ENCODE results near the gene NDUFA11. TPM values are rescaled to one million over a fixed set of nuclear protein-coding genes. Genes with fewer than 3 reads are reported as not detected.
A peak's percentile ranks its signal among the peaks of the same experiment; 100 is the strongest.

The NDUFA11 gene
- total and polyA plus RNA-seq, 2 of the 13 experiments (the other 11 are each of a cell fraction or from before 2014, with no cell fraction given): 286 to 378 TPM

GRCh38 chr19:5880604-5881078 is 22.9 kb downstream of the NDUFA11 start (continued):
- TF ChIP-seq BCLAF1 (IDR thresholded peaks at IDR 0.05) (no peak), ZFP37 (CRISPR knock-in tag; IDR thresholded peaks at IDR 0.05; ENCODE audit: borderline replicate concordance) (peak; percentile 46; the same call in 1 of the 2 replicates), ZNF318 (CRISPR knock-in tag; IDR thresholded peaks at IDR 0.05) (no peak), ZNF546 (CRISPR knock-in tag; conservative IDR thresholded peaks at IDR 0.05) (0 out of 2 replicates have a peak, but pooled peaks have one; percentile 30), KLF16 (CRISPR knock-in tag; IDR thresholded peaks at IDR 0.05) (peak in 1 of 2 experiments; percentile 79; a peak in 2 of 4 replicates), ZNF629 (CRISPR knock-in tag; conservative IDR thresholded peaks at IDR 0.05) (peak; percentile 94), ZNF101 (CRISPR knock-in tag; IDR thresholded peaks at IDR 0.05; ENCODE audit: borderline replicate concordance, low read depth) (no peak), ZSCAN29 (CRISPR knock-in tag; conservative IDR thresholded peaks at IDR 0.05) (no peak), BHLHE40 (IDR thresholded peaks at IDR 0.05; ENCODE audit: low read length) (peak; percentile 62; the same call in 1 of the 2 replicates), HNF1B (CRISPR knock-in tag; IDR thresholded peaks at IDR 0.05) (peak; percentile 45; the same call in 1 of the 2 replicates), SMAD9 (CRISPR knock-in tag; IDR thresholded peaks at IDR 0.05) (no peak), SOX13 (IDR thresholded peaks at IDR 0.05) (peak; percentile 59; the same call in 1 of the 2 replicates), SOX13 (CRISPR knock-in tag; conservative IDR thresholded peaks at IDR 0.05 in 1 of 2, IDR thresholded peaks at IDR 0.05 in 1 of 2) (peak in 1 of 2 experiments; percentile 87; a peak in 2 of 4 replicates), SOX5 (CRISPR knock-in tag; IDR thresholded peaks at IDR 0.05; ENCODE audit: borderline replicate concordance) (peak; percentile 81; the same call in 1 of the 2 replicates), FOXO1 (CRISPR knock-in tag; IDR thresholded peaks at IDR 0.05) (peak; percentile 91), ZSCAN25 (CRISPR knock-in tag; IDR thresholded peaks at IDR 0.05) (peak; percentile 67; the same call in 1 of the 2 replicates), ZNF44 (CRISPR knock-in tag; IDR thresholded peaks at IDR 0.05) (no peak)
